Measurements from ENCODE around the gene PEMT.

Gene PEMT

DNA sequence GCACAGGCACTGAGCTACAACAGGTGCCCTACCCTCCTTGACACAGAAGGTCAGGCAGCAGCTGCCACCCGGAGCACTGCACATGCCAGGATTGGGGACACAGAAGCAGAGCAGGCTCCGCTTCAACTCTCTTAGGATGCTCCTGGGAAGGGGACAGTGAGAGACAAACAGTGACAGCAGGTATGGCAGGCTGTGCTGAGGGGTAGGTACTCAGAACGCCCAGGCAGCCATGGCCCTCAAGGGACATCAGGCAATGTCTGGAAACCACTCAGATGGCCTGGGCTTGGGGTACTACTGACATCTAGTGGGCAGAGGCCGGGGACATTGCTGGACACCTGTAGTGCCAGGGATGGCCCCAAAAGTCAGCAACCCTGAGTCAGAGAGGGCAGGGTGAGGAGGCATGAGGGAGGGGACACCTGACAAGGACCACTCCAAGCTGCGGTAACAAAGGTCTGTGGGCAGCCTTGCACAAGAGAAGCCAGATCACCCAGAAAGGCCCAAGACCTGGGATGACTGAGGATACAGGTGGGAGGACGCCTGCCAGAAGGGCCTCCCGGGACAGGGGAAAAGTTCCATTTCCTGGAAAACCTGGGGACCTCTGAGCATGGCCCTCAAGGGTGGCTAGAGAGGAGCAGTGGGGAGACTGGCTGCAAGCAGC lies 21.2 kb downstream of the PEMT start:
- no peak for DNase-seq

DNA sequence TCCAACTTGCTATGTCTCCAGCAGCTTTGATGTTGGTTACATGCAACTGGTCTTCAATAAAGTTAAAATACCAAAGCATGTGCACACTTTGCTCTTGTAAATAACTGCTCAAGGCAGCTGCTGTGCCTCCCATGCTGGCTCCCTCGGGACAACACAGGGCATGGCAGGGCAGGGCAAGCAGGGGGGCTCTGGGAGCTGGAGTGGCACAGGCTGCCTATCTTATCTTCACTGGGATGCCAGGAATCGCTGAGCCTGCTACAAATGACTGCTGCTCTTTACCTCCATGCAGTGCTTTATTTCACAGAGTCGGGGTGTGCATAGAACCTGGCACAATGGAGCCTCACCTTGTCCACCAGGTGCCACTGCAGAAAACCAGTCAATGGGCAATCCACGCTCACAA lies 21.8 kb downstream of the PEMT start:
- DNase-seq = no peak

DNA sequence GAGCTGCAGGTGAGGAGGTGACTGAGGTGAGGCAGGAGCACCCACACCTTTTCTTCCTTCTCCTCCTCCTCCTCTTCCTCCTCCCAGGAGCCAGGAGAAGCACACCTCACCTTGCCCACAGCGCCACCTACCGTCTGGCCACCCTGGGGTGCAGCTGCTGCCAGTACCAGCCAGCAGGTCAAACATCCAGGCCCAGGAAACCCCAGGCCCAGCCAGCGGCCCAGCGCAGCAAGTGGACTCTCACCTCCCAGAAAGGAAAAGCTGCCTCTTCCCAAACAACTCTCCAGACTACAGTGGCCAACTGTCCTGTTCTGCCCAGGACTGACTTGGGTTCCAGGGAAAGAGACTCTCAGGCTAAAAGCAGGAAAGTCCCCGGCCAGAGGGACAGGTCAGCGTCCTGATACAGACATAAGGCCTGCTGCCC lies 22.7 kb downstream of the PEMT start:
- peak; percentile 28 for DNase-seq

DNA sequence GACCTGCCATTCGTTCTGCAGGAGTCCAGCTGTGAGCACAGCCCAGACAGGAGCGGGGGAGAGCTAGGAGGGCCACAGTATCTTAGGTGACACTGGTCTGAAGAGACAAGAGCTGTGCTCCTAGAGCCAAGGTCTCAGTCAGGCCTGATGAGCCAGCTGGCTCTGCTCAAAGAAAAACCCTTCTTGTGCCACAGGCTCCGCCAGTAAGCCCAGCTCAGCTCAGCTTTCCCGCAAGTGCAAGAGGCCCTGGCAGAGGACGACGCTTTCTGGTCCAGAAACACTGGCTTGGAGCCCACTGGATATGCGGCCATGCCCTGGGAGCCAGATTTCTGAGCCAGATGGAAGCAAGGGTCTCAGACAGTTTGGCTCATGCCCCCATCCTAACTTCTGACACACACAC lies 23.9 kb downstream of the PEMT start:
- DNase-seq = no peak

DNA sequence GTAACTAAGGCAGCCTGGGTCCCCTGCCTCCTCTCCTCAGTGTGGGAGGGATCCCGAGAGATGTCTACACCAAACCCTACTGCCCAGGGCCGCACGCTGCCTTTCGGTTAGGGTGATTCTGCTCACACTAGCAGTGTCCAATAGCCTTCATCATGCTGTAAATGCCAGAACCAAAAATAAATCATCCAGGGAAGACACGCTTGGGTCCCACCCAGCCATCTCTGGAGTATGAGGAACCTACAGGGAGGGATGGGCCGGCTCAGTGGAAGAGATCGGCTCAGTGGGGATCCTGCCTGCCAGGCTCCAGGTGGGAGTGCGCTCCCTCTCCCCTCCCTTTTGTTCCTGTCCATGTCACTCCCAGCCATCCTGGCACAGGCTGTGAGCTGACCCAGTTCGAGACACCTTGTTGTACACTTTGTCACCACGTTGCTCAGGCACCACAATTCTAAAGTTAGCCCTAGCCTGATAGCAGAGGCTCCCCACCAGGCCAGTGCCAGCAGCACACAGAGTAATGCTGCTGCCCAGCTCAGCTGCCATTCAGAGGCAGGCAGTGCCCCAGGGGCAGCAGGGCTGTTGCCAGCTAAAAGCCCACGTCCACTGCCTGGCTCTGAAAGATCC lies 24.5 kb downstream of the PEMT start:
- no peak for DNase-seq

DNA sequence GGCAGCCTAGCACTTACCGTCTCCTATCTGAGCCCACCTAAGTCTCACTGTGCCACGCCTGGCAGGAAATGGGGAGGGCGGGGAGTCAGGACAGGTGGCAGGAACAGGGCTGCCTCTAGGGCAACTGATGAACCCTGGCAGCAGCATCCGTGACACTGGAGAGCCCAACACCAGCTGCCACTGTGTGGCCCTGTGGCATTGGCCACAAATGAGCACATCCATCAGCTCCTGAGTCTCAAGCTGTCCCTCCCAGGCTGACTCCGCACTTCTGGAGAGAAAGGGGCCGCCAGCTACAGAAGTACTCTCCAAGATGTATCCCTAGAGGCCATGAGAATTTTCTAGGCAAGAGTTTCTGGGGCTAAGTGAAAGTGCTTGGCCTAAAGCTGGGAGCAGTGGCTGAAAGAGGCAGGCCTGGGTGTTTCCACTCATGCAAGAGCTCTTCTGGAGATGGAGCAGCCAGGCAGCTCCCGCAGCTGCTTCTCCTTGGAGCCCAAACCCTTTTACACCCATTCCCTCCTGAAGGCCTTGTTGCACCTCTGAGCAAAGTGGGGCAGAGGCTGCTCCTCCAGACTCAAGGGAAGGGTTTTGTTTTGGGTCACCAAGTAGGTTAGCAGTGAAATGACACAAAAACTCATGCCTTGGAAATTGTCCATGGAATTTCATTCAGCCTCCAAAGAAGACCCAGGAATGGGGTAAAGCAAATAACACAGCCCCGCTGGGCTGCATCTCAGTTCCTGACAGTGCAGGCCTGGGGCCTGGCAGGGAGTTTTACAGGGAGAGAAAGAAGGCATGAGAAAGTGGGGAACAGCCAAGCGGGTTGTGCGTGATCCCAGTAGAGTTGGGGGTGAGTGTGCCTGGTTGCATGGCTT lies 25.8 kb downstream of the PEMT start:
- no peak for DNase-seq

DNA sequence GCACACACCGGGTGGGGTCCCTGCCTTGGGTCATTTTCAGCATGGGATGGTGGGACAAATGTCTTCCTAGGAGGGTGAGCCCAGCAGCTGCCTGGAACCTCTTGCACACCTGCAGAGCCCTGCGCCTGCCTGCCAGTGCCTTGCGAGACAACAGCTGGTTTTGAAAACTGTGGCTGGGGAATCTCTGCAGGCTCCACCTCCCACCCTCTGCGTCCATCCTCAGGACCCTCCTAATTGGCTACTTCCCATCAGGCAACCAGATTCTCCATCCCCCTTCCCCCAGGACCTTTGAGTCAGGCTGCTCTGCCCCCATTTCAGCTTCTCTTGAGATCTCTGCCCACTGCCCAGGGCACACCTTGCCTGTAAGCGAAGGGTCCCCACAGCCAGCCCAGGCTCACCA lies 26.6 kb downstream of the PEMT start:
- DNase-seq = no peak

DNA sequence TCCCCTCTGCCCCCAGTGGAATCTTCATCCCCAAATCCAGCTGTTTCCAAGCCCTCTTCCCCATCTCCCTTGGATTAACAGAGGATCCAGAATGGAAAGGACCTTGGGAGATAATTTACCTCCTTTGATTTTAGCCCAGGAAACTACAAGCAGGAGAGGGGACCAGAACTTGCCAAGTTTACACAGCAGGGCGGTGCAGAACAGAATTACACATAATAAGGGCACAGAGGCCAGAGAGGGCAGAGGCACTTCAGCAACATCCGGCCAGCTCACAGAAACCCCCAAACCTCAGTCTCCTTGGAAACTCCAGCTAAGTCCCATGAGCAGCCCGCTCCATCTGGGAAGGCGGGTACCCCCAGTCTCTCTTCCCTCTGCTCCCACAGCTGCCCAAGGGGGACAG lies 27.2 kb downstream of the PEMT start:
- DNase-seq = no peak

DNA sequence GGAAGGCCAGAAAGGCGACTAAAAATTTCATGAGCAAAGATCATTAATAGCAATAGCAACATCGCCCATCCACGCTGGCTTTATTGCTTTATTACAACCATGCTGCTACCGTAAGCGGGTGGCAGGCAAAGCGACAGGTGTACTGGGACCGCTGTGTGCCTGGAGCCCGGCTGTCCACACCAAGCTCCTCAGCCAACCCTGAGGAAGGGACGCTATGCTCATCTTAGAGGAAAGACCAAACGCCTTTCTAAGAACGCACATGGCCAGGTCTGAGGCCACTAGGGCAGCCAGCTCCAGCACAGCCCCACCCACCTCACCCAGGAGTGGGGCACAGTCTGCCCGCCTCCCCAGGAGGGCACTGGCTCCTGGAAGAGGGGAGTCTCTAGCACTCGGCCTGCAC lies 28.0 kb downstream of the PEMT start:
- DNase-seq = no peak

DNA sequence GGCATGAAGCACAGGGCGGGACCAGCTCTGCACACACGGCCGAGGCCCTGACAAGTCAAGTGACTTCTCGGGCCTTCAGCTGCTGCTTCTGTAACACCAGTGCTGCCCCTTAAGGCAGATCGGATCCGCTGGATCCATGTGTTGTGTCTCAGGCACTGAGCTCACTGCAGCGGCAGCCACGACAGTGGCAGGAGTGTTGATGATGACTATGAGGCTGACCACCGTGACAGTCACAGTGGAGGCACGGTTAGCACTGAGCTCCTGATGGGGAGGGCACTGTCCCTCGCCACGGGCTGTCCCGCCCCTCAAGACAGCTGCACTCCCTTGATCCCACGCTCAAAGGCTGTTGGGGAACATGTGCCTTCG lies 29.4 kb downstream of the PEMT start:
- no peak for DNase-seq

DNA sequence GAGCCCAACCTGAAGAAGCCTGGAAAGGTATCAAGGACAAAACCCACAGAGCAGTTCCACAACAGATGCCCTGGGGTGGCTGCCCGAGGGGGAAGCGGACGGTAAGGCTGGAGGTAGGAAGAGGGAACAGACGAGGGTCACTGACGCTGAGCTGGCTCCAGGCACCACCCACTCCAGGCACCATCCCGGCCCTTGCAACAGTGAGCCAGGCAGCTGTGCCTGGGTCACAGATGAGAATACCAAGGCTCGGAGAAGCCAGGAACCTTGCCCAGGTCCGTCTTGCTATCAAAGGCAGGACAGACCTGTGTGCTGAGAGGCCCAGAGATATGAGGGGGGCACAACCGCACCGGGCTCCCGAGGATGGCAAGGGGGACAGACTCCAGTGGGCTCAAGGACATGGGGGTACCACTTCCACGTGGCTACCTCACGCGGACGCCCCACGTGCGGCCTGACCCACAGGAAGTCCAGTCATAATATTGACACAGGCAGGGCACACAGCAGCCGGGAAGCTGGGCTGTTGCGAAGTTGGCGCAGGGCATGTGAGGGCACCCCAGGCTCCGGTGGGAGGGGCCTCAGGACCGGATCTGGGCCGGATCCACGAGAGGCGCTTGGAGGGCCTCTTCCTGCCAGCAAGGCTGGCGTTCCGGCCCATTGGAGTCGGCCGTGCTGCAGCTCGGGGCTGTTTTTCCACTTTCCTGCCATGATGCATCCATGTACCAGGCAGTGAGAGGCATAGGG lies 29.9 kb downstream of the PEMT start:
- peak; percentile 45 for DNase-seq

DNA sequence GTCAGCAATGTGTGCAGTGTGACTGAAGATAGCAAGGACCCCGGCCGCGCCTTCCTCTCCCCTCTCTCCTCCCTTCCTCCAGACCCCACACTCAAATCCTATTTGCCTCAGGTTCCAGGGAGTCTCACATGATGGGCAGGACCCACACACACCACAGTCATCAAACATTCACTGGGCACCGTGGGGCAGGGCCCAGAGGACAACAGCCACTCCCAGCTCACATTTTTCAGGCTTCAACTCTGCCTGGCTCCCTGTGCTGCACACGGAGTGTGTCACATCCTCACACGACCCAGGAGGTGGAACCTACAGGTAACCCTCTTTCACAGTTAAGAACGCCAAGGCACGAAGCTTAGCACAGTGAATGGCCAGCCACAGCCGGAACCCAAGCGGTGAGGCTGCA lies 30.5 kb downstream of the PEMT start:
- DNase-seq = no peak

DNA sequence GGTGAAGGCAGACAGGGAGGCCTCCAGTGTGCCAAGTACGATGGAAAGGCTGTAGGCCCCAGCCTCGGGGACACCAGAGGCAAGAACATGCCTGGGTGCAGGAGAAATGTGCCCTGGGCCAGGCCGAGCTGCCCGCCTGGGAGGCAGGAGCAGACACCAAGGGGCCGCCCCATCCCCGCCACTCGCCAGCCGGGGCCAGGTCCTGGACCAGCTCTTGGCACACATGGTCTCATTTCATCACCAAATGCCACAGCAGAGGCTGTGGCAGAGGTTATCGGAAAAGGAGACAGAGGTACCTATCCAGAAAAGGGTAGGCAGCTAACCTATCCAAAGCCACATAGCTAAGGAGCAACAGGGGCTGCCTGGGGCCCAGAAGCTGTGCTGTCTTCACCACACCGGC lies 31.3 kb downstream of the PEMT start:
- no peak for DNase-seq

DNA sequence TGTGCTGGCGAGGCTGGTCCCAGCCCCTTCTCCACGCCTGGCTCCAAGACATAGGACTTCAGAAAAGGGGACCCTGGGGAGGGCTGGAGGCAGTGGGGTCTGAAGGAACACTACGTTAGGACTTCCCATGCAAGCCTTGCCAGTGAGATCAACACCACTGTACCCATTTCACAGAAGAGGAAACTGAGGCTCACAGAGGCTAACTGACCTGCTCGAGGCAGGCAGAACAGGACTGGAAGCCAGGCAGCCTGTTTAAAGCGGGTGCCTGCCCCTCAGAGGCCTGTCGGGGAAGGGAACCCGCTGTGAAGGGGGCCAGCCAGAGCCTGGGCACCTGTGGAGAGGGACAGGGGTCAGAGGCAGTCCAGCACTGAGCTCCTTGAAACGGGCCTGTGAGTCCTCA lies 32.3 kb downstream of the PEMT start:
- DNase-seq = no peak

DNA sequence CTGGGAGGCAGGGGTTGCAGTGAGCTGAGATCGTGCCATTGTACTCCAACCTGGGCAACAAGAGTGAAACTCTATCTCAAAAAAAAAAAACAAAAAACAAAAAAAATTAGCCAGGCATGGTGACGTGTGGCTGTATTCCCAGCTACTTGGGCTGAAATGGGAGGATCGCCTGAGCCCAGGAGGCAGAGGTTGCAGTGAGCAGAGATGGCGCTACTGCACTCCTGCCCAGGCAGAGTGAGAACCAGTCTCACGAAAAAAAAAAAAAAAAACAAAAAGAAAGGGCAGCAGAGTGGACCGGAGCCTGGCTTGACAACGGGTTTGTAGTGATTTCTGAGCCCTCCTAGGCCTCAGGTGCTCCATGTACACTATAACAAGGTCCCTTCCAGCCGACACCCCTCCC lies 33.1 kb downstream of the PEMT start:
- no peak for DNase-seq

DNA sequence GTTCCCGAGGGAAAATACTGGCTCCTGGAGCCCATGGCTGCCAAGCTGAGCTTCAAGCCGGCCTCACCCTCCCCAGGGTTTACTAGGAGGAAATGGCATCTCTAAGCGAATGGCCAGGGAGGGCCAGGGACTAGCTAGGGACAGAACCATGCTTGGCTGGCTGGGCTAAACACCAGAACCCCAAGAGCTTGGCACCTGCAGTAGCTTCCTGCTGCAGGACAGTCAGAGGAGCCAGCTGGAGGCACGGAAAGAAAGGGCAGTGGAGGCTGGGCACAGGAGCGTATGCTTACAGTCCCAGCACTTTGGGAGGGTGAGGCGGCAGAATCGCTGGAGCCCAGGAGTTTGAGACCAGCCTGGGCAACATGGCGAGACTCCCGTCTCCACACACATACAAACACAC lies 33.7 kb downstream of the PEMT start:
- DNase-seq = no peak

DNA sequence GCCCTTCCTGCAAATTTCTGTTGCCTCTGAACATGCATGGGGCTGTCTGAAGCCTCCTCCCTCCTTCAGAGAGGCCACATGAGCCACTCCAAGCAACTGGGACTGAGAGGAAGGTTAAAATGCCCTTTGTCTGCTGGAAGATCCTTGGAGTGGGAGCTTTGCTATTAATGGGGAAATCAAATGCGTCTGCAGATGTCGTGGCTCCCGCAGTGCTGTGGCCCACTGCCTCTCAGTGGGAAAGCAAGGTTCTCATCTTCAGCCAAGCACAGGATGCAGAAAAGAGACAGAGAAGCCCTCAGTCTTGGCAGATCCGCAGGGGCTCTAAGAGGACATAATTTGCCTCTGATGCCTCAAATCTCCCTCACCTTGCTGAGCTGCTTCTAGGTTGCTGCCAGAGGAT lies 34.8 kb downstream of the PEMT start:
- DNase-seq = no peak

DNA sequence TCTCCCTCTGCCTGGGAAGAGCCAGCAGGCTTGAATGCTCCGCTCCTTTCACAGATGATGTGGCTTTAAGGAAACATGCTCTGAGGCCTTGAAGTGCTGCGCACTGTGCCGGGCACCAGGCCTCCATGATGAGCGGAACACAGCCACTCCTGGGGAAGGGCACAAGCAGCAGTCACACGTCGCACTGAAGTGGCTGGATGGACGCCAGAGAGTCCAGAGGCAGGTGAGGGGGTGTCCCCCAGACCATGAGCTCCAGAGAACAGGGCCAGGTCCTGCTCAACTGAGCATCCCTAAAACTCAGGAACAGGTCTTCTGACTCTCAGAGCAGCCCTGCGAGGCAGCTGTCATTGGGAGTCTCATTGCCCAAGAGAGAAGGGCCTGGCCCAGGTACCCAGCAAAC lies 35.6 kb downstream of the PEMT start:
- DNase-seq = no peak

DNA sequence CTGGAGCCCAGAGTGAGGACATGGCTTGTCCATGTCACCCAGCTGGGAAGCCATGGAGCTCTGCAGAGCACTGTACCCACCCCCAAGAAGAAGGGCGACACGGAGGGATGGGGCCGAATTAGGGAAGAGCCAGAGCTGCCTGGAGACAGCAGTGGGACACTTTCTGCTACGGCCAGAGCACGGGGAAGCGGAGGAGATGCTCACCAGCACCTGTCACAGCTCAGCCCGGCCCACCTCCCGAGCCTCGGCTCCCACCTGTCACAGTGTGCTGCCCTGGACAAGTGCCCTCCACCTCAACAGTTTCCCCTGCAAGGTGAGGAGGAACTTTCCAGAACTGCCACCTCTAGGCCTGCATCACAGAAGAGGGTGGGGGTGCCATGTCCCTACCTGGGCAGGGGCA lies 36.4 kb downstream of the PEMT start:
- no peak for DNase-seq

DNA sequence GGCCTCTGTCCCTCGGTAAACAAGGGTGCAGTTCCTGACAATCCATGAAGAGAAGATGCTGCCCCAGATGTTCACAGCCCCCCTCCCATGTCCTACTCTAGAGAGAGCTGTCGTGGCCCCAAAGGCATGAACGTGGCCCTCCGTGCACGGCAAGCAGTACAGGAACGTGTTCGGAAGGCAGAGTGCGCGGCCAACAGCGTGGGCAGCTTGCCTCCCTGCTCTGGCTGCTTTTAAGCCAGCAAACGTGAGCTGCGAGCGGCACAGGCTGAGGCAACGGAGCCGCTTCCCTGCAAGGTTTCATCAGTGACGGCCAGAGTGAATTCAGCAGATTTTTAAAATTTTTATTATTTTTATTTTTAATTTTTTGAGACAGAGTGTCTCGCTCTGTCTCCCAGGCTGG lies 37.2 kb downstream of the PEMT start:
- DNase-seq = no peak

DNA sequence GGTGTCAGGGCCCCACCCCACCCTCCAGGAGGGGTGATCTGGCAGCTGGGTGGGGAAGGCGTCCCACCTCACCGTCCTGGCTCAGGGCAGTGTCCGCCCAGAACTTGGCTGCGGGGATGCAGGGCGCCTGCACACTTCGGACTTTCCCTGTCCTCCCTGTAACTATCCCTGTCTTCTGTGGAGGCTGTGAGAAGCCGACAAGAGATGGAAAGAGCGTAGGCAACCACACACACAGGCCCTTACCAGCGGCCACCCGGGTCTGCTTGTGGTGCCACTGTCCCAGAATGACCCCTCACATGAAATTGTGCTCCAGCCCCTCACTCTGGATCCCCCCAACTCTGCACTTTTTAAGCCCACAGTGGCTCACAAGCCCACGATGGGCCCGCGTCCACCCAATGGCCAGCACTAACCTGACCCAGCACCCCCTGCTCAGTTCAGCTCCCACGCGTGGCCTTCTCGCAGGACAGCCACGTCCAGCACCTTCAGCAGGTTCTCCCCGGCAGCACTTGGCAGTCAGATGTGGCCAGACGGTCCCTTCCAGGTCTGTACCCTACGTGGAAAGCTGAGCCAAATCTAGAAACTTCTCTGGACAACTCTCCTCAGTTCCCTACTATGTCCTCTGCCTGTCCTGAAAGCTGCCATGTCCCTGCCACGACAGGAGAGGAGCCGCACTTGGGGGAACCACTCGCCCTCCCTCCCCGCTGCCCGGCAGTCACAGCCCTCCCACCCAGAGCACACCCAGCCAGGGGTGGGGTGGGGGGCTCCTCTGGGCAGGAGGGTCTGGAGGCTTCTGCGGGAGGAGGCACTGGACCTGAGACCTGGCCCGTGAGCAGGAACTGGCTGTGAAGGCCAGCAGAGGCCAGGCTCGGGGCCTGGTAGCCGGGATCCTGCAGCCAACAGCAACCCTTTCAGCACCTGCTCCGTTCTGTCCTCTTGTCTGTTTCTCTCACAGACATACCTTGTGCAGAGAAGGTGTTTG lies 38.0 kb downstream of the PEMT start:
- DNase-seq = no peak
